ENCODE results near the gene TXNDC16. TPM values are rescaled to one million over a fixed set of nuclear protein-coding genes. Genes with fewer than 3 reads are reported as not detected.

Gene TXNDC16
- total and polyA plus RNA-seq, 2 donors (not counting 3 experiments of a cell fraction or from before 2014, with no cell fraction given) = 2.3 to 4.5 TPM

DNA sequence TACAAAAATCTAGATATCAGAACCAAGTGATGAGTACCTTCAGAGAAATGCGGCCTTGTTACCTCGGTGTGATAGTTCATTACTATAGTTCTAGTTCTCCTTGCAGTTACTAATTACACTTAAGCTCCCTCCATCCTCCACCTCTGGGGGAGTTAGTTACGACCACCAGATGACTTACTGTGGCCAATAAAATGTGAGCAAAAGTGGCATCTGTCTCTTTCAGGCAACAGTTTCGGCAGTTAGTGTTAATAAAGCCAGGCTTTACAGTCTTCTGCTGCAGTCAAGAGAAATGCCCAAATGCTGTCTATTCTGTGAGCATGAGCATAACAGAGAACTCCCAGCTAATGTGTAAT, 6.0 kb downstream of the TXNDC16 start:
- no peaks in the 10 kb centered on the region for H3K9me1 ChIP-seq (replicated peaks; ENCODE audit: control insufficient read depth, extremely low read depth, insufficient read depth, low read length)
- H4K20me1 ChIP-seq (replicated peaks; ENCODE audit: control insufficient read depth, extremely low read depth, insufficient read depth, low read length) = no peaks in the 10 kb centered on the region
- intact Hi-C loops (cut with micrococcal nuclease) = no loop called here
- no peaks in the 10 kb centered on the region for H3K36me3 ChIP-seq (ENCODE audit: control insufficient read depth in 2 of 2, extremely low read depth in 1 of 2, insufficient read depth in 2 of 2, low read length in 2 of 2)
- H3K4me3 ChIP-seq (replicated peaks in 1 of 3; ENCODE audit: insufficient read depth in 1 of 3, low read depth in 1 of 3, low read length in 3 of 3) = no peak overlapping the region
- no peaks in the 10 kb centered on the region for H3K79me2 ChIP-seq (ENCODE audit: control insufficient read depth, insufficient read depth, low read length)
- no peak overlapping the region for H2AFZ ChIP-seq (ENCODE audit: low read depth, low read length)
- no peak for TF ChIP-seq CTCF (IDR thresholded peaks at IDR 0.05; ENCODE audit: extremely low read depth in 1 of 2, insufficient read depth in 1 of 2, low read depth in 1 of 2, low read length in 2 of 2)
- TF ChIP-seq POLR2AphosphoS5 (IDR thresholded peaks at IDR 0.05; ENCODE audit: insufficient read depth, low read depth, low read length) = no peak
- TF ChIP-seq MAX (IDR thresholded peaks at IDR 0.05; ENCODE audit: insufficient read depth, insufficient read length) = no peak
- TF ChIP-seq FOS (IDR thresholded peaks at IDR 0.05; ENCODE audit: borderline replicate concordance, insufficient read depth, low read length) = no peak
- TF ChIP-seq MYC (IDR thresholded peaks at IDR 0.05; ENCODE audit: low read depth, low read length) = no peak
- FAIRE-seq = no peak
- CTCF ChIA-PET = no interaction called here
- POLR2A ChIA-PET = no interaction called here
- no peaks in the 10 kb centered on the region for H3K9me3 ChIP-seq (replicated peaks; ENCODE audit: control insufficient read depth, insufficient read depth, low read length)
- H3K27ac ChIP-seq (ENCODE audit: insufficient read depth, low read depth, low read length) = no peak overlapping the region
- DNase-seq (ENCODE audit: low read depth, low spot score) = no peak
- H3K27me3 ChIP-seq (ENCODE audit: control insufficient read depth in 2 of 2, insufficient read depth in 2 of 2, low read length in 2 of 2) = no peaks in the 10 kb centered on the region
- no peak overlapping the region for H3K4me2 ChIP-seq (ENCODE audit: insufficient read depth, low read length)
- no TSS peak for BruUV-seq (replicated peaks)
- H3K4me1 ChIP-seq (ENCODE audit: control insufficient read depth, extremely low read depth, insufficient read depth, low read length) = peaks cover under 1% of the 10 kb centered on the region
- no peak overlapping the region for H3K9ac ChIP-seq (replicated peaks; ENCODE audit: extremely low read depth, insufficient read depth, low read length)
- dilution Hi-C loops (cut with MboI; ENCODE audit: extremely low pct_ligation_motif_present, low sequenced_read_pairs) = no loop called here
